GM13976 (cell line): ENCODE data around the gene SSH2.

Experiments
- DNase-seq: peaks from one replicate; pipeline ENCODE4 v3.0.0; 2012; ENCODE audit warnings: low spot score
- CTCF ChIP-seq: IDR thresholded peaks from 2 replicates; pipeline ENCODE4 v1.5.1; 2012; ENCODE audit warnings: borderline replicate concordance, mild to moderate bottlenecking; ENCODE audit not compliant: insufficient read depth; ENCODE audit errors: extremely low read depth, missing control alignments, control extremely low read depth
- in situ Hi-C: fragments of 300-500 bp; cut with MboI; formaldehyde crosslinking; loops from one replicate; pipeline ENCODE4 v1.12.0; 2022; ENCODE audit warnings: low sequenced_read_pairs, mixed read lengths, inconsistent platforms; ENCODE audit not compliant: unreplicated experiment

The SSH2 gene

GRCh38 chr17:29929533-29930408 lies at the start of gene SSH2:
TSS of gene SSH2 (minus strand) at chr17:29930228. CDS start at chr17:29930000, 228 bp downstream.
- TF ChIP-seq CTCF, result no peak
- in situ Hi-C loops, result loop anchor here (5.0 to 25.0 kb wide), 2 partner anchors 122 to 292 kb away; no protein-coding TSS in a partner anchor
- DNase-seq, result peak; percentile 88

- TF ChIP-seq CTCF, result no peak
- in situ Hi-C loops, result no loop called here
- DNase-seq, result no peak
Observed at GRCh38 chr17:29977836-29978235, 47.8 kb upstream of the SSH2 start.

GRCh38 chr17:29973005-29973404 lies 43.0 kb upstream of the SSH2 start:
- no peak for TF ChIP-seq CTCF
- DNase-seq, result no peak
- in situ Hi-C loops, result no loop called here

GRCh38 chr17:29972277-29972676 lies 42.2 kb upstream of the SSH2 start:
- in situ Hi-C loops, result no loop called here
- DNase-seq, result no peak
- TF ChIP-seq CTCF, result no peak

GRCh38 chr17:29968271-29968670 lies 38.2 kb upstream of the SSH2 start:
- no peak for DNase-seq
- TF ChIP-seq CTCF, result no peak
- in situ Hi-C loops, result no loop called here

GRCh38 chr17:29962656-29963055 lies 32.6 kb upstream of the SSH2 start:
- TF ChIP-seq CTCF, result no peak
- in situ Hi-C loops, result no loop called here
- DNase-seq, result no peak
